Prostate gland (tissue), 2 donors: Measurements from ENCODE around the gene CENATAC. TPM values are rescaled to one million over a fixed set of nuclear protein-coding genes. Genes with fewer than 3 reads are reported as not detected.

Source experiments
- DNase-seq: peaks from one replicate; pipeline ENCODE4 v3.0.0-alpha.2; 2019; ENCODE audit warnings: low spot score
- H3K27ac ChIP-seq, 2 donors: fragments of 200-600 bp; sonication (generic); 2 replicates each; pipeline ENCODE4 v1.5.1; 2017 to 2019
- H3K27me3 ChIP-seq: fragments of 200-600 bp; sonication (generic); replicated peaks from 2 replicates; pipeline ENCODE4 v1.5.1; 2019; ENCODE audit not compliant: insufficient read depth
- H3K36me3 ChIP-seq, 2 donors: fragments of 200-600 bp; sonication (generic); 1 replicate in 1 of 2; 2 replicates in 1 of 2; pipeline versions ENCODE4 v1.5.1 to v1.8.1; 2017 to 2019
- H3K4me1 ChIP-seq: fragments of 200-600 bp; sonication (generic); replicated peaks from 2 replicates; pipeline ENCODE4 v1.5.1; 2019
- H3K4me3 ChIP-seq, 2 donors: fragments of 200-600 bp; sonication (generic); 2 replicates each; pipeline ENCODE4 v1.5.1; 2017 to 2019
- H3K9me3 ChIP-seq: fragments of 200-600 bp; sonication (generic); 2 replicates; pipeline ENCODE4 v1.5.1; 2017
- CTCF ChIP-seq, 4 experiments: fragments of 200-600 bp in 2 of 4; fragments of 450-650 bp in 2 of 4; sonication (generic) in 2 of 4; IDR thresholded peaks; 1 replicate in 3 of 4; 2 replicates in 1 of 4; pipeline ENCODE4 v1.5.1; 2016 to 2019; ENCODE audit warnings: antibody characterized with exemption in 4 of 4, mild to moderate bottlenecking in 2 of 4, moderate library complexity in 2 of 4
- POLR2A ChIP-seq: fragments of 450-650 bp; IDR thresholded peaks from one replicate; pipeline ENCODE4 v1.6.1; 2016; ENCODE audit warnings: antibody characterized with exemption, mild to moderate bottlenecking
- POLR2AphosphoS5 ChIP-seq: sonication (generic); formaldehyde crosslinking; IDR thresholded peaks from one replicate; pipeline ENCODE4 v1.6.1; 2017; ENCODE audit warnings: antibody characterized with exemption
- WGBS: methylation state at CpG from one replicate; pipeline ENCODE4 v1.1.5; 2018; 5-methylcytosine and 5-hydroxymethylcytosine counted together
- intact Hi-C: fragments of 100-400 bp; cut with DNase I; formaldehyde crosslinking; loops from one replicate; pipeline ENCODE4 v1.14.2; 2022
- total RNA-seq, 2 donors: library from RNA; depleted of rRNA; stranded (reverse); fragments of >200 nt; gene quantifications; one replicate each; pipeline ENCODE4 v1.1.0, GENCODE V29; 2016

CENATAC gene
- total RNA-seq, 2 donors from 2014 or later = 19.4 to 44.5 TPM

GRCh38 chr11:119011476-119012053, 13.6 kb downstream of the CENATAC start:
- Histone ChIP-seq H3K4me1 (no peaks in the 10 kb centered on the region), H3K27me3 (no peaks in the 10 kb centered on the region), H3K36me3 (peaks cover 0 to 10% of the 10 kb centered on the region in 2 donors), H3K27ac (no peak overlapping the region), H3K9me3 (no peaks in the 10 kb centered on the region), H3K4me3 (no peak overlapping the region)
- 75% methylated on average over 6 of the region's 6 CpGs for WGBS
- intact Hi-C loops = no loop called here
- no peak for DNase-seq
- TF ChIP-seq POLR2A (no peak), CTCF (IDR thresholded peaks at IDR 0.05) (no peak), POLR2AphosphoS5 (no peak)

- 78% methylated on average over 3 of the region's 3 CpGs for WGBS
- no peak for DNase-seq
- TF ChIP-seq POLR2AphosphoS5 (no peak), POLR2A (no peak), CTCF (IDR thresholded peaks at IDR 0.05) (no peak)
- no peaks in the 10 kb centered on the region for H3K9me3 ChIP-seq
- H3K4me3 ChIP-seq = no peak overlapping the region
- no peaks in the 10 kb centered on the region for H3K27me3 ChIP-seq
- intact Hi-C loops = no loop called here
- peaks cover 0 to 10% of the 10 kb centered on the region in 2 donors for H3K36me3 ChIP-seq
- H3K4me1 ChIP-seq = no peaks in the 10 kb centered on the region
- no peak overlapping the region for H3K27ac ChIP-seq
Measured at GRCh38 chr11:119012629-119013170, 14.8 kb downstream of the CENATAC start.

GRCh38 chr11:119014209-119014924, 16.4 kb downstream of the CENATAC start:
- TF ChIP-seq CTCF (IDR thresholded peaks at IDR 0.05) (no peak), POLR2AphosphoS5 (no peak)
- H3K36me3 ChIP-seq = peaks cover 0 to 10% of the 10 kb centered on the region in 2 donors
- no peak for DNase-seq
- no peaks in the 10 kb centered on the region for H3K27me3 ChIP-seq
- H3K4me3 ChIP-seq = no peak overlapping the region
- no peaks in the 10 kb centered on the region for H3K4me1 ChIP-seq
- intact Hi-C loops = no loop called here
- H3K27ac ChIP-seq = no peak overlapping the region
- 88% methylated on average over 17 of the region's 17 CpGs for WGBS
- H3K9me3 ChIP-seq = no peaks in the 10 kb centered on the region

GRCh38 chr11:119015054-119015611, 17.2 kb downstream of the CENATAC start:
- Histone ChIP-seq H3K4me3 (no peak overlapping the region), H3K27ac (no peak overlapping the region), H3K36me3 (peaks cover 0 to 10% of the 10 kb centered on the region in 2 donors), H3K27me3 (no peaks in the 10 kb centered on the region), H3K9me3 (no peaks in the 10 kb centered on the region), H3K4me1 (peaks cover 3% of the 10 kb centered on the region)
- no peak for DNase-seq
- intact Hi-C loops = no loop called here
- WGBS = 59% methylated on average over 8 of the region's 8 CpGs
- no peak for TF ChIP-seq POLR2AphosphoS5
- TF ChIP-seq POLR2A = no peak
- TF ChIP-seq CTCF (IDR thresholded peaks at IDR 0.05) = no peak
